ENCODE data around the gene BAIAP2.

BAIAP2 gene

DNA sequence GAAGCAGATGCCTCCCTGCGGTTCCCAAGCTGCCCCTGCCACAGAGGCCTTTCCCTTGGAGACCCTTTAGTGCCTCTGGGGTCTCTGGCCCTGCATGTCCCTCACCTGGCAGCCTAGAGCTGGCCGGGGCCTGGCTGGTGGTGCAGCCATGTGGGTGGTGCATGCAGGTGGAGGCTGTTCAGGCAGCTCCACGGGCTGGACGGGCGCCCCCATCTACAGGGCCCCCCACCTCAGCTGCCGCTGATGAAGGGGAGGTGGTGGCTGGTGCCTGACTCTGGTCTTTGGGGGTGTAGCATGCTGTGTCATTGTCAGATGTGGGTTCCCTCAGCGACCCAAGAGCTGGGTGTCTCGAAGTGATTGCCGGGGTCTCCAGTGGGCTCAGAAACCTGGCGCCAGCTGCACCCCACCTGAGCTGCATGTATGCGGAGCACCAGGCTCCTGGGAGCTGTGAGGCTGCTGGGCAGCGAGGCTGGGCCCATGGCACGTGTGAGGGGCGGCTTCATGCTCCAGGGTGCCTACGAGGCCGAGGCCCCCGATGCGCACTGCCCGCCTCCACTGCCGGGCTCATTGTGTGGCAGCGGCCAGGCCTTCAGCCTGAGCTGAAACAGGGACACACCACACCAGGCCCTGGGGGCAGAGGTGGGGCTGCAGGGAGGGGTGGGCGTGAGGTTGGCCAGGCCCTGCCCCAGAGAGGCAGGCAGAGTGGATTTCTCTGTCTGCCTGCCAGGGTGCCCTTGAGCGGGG lies 57.0 kb downstream of the BAIAP2 start:
- no peak for DNase-seq

GRCh38 chr17:81092518-81093095 lies 57.7 kb downstream of the BAIAP2 start:
- no peak for DNase-seq

DNA sequence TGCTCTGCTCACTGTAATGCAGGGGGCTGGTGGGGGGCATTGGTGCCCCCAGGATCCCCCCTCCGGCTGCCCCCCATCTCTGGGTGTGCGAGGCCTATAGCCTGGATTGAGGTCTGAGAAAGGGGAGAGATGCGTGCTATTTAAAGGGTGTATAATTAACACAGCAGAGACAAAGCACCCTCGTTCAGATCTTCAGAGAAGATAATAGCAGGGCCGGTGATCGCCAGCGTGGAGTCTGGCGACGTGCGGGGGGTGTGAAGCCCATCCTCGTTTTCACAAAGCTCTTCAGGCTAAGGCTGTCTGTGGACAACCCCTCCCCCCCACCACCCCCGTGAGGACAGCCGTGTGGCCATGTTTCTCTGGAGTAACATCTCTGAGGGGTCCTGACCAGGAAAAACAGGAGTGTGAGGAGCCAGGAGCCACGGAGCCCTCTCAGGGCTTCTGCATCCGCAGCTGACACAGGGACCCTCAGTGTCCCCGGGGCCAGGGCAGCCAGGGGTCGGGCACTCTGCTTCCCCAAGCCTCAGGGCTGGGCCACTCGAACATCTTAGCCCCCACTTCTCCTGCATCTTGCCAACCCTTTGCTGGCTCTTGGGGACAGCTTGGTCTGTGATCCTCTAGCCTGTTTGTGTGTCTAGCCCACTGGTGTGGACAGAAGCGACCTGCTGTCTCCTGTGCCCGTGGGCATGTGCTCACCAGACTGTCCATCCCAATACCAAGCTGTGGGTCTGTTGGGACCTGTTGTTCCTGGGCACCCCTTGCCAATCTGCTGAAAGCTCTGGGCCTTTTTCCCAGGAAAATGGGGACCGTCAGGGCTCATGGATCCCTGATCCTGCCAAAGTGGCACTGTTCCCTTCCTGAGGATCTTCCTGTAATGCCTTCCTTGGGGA lies 58.9 kb downstream of the BAIAP2 start:
- no peak for DNase-seq

DNA sequence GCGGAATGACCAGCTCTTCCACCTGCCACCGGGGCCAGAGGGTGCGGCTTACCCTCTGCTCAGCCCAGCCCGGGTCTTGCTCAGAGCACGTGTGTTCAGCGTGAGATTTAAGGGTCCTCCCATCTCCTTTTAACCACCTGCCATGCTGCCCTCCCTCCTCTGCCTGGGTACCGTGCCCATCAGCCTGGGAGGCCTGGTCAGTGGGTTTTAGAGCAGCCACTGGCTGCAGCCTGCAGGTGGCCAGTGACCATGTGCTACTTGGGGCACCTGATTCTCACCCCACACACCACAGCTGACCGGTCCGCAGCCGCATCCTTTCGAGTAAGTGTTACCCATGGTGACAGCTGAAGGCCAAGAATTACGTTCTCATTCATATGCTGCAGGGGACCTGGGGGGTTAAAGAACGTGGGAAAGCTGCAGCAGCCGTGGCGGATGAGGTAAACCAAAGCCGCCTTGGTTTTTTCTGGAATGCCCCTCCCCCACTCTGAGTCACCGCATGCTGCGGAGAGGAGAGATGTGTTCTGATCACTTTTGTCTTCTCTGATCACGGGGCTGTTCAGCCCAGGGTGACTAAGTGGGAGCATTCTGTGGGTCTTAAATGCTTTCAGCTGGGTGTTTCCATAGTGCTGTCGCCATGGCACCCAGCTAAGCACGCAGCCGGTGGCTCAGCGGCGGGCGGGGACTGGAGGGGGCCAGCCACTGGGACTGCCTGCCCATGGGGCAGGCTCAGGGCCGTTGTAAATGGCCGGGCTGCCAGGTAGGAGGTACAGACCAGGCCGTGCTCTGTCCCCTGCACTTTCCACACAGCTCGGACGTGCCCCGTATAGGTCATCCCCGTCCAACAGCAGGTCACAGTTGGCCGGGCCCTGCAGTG lies 59.8 kb downstream of the BAIAP2 start:
- DNase-seq = peak; percentile 99

DNA sequence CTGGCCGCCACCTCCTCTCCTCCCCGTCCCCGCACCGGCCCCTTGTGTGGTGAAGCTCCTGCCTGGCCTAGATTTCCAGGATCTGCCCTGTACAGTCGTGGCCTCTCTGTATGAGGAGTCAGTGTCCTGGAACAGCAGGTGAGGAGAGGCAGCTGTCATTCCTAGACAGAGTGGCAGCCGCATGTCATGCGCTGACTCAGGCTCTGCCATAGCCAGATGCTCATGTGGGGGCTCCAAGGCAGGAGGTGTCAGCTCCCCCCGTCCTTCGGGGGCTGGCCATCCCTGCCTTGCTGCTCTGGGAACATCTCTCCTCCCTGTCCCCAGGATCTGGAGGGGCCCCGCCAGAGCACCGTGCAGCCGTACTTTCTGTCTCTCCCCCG lies 60.4 kb downstream of the BAIAP2 start:
- no peak for DNase-seq

DNA sequence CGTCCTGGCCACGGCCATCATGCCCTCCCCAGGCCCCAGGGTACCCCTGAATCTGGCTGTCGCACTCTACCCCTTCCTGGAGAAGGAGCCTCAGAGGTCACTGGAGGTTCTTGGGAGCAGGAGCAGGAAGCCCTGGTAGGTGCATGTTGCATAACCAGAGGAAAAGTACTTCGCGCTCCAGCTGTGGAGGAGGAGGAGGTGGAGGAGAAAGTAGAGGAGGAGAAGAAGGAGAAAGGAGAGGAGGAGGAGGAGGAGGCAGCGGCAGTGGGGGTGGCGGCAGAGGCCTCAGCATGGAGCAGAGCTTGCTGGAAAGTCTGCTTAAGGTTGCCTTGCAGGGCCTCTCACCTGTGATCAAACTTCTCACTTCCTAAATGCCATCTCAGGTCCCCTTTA lies 61.8 kb downstream of the BAIAP2 start:
- DNase-seq = no peak

- DNase-seq = peak; percentile 78
These were observed 62.4 kb downstream of the BAIAP2 start for GRCh38 chr17:81097134-81097942.

- DNase-seq = no peak
These were observed 63.0 kb downstream of the BAIAP2 start for GRCh38 chr17:81097943-81098308.

GRCh38 chr17:81099888-81100287 lies 64.9 kb downstream of the BAIAP2 start:
- DNase-seq = no peak

- DNase-seq = no peak
These were observed 65.7 kb downstream of the BAIAP2 start for GRCh38 chr17:81100668-81101067.

DNA sequence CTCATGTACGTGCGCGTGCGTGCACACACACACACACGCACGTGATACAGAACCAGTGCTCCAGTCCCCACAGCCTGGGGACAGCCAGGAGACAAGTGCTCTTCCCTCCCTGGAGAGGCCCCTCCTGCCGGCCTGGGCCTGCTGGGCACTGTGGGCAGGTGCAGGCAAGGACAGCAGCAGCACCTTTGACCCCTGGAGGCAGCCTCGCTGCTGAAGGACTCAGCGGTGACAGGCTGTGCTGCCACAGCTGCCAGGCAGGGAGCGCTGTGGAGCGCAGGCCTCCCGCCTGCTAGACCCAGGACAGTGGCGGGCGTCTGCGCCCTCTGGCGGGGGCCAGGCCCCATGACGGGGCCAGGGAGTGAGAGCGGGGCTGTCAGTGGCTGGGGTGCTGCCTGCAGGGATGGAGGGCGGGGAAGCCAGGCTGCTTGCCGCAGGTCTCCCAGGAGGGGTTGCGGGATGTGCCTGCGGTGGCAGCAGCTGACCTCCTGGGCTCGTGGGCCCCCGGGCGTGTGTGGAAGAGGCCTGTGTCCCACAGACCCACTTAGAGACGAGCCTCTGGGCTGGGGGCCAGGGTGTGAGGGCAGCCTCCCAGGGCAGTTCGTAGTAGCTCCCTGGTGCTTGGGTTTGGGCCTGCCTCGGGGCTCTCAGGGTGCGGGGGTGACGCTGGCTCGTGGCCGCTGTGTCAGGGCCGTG lies 66.8 kb downstream of the BAIAP2 start:
- DNase-seq = peak; percentile 71

- no peak for DNase-seq
These were observed 67.4 kb downstream of the BAIAP2 start for GRCh38 chr17:81102352-81102751.

DNA sequence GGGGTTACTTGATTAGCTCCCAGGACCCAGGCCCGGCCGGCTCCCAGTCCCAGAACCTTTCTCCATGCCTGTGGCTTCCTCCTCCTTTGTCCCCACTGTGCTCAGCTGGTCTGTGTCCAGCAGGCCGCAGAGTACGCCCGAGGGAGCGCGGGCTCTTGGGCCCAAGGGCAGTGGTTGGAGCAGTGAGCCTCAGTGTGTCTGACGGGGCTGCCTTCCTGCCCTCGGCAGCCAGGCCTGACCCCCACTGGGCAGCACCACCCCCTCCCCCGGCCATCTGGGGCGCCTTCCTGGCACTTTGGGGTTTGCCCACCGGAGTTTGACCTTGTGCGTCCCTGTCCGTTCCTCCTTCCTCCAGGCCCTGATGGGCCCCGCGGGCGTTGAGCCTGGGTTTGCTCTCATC lies 67.9 kb downstream of the BAIAP2 start:
- no peak for DNase-seq

DNA sequence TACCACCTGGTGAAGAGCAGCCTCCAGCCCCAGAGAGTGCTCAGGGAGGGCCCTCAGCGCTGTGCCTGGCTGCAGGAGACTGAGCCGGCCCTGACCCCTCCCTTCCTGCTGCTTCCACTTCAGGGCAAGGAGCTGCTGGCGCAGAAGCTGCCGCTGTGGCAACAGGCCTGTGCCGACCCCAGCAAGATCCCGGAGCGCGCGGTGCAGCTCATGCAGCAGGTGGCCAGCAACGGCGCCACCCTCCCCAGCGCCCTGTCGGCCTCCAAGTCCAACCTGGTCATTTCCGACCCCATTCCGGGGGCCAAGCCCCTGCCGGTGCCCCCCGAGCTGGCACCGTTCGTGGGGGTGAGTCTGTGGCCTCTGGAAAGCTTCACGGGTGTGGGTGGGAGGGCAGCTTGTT lies 68.4 kb downstream of the BAIAP2 start:
- DNase-seq = no peak

GRCh38 chr17:81106716-81107115 lies 71.8 kb downstream of the BAIAP2 start:
- DNase-seq = no peak

DNA sequence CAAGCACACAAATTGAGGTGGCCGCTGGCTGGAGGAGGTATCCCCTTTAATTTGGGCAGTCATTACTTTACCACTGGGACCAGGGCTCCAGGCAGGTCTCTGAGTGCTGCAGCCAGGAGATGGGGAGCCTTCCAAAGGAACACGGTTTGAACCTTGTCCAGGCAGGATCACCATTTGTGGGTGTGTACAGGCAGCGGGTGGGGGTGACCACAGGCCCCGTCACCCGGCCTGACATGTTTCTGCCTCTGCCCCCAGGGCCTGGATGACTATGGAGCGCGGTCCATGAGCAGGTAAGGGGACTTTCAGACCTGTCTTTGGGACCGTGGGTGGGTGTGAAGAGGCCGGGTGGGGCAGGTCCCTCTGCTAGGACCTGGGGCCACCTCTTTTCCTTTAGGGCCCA lies 73.3 kb downstream of the BAIAP2 start:
- no peak for DNase-seq

GRCh38 chr17:81109957-81110356 lies 75.0 kb downstream of the BAIAP2 start:
- no peak for DNase-seq

DNA sequence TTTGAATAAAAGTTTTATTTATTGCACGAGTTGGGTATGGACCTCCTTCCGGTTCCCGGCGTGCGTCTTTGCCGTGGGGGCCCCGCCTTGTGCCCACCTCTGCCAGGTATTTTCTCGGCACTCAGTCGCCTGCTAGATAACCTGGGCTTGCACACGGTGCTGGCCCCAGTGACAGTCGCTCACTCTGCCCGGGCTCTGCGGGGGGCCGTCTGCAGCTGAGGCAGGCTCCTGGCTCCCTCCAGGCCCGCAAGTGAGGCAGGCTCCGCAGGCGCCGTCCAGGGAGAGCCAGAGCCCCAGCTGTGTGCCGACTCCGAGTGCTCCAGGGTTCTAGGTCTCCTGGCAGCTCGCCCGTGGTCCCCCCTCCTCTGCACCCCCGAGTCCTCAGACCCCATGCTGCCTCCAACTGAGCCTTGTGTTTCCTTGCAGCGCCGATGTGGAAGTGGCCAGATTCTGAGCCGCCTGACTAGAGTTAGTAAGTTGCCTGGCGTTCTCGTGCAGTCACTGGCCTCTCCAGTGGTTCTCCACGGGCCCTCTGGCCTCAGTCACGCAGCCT lies 75.6 kb downstream of the BAIAP2 start:
- no peak for DNase-seq

DNA sequence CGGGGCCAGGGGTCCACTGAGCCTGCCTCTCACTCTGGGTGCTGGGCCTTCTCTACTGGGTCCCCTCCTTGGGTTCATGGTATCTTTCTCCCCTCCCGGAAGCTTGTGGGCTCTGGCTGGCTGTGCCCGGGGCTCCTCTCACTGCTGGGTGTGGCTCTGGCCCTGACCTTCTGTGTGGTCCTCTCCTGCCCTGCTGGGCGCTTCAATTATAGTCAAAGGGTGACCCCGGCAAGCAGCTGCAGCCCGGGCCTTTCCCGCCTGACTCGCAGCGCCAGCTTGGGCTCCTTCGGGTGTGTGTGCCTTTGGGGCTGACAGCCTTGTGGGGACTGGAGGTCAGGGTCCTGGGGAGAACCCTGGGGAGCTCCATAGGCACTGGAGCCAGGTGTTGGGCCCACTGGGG lies 76.1 kb downstream of the BAIAP2 start:
- DNase-seq = no peak

DNA sequence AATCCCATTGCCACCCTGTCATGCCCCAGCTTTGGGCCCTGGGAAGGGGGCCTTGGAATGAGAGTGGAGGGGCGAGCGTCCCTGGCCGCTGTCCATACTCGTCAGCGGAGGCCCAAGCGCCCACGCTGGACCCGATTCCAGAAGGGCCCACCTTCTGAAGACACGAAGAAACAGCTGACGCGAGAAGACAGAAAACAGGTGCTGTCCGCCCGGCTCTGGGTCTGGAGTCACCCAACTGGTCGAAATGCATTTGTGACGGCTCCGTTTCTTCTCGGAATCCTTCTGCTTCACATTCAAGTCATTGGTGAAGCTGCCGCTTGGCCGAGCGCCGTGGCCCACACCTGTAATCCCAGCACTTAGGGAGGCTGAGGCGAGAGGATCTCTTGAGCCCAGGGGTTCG lies 77.5 kb downstream of the BAIAP2 start:
- DNase-seq = no peak

- DNase-seq = no peak
These were observed 78.3 kb downstream of the BAIAP2 start for GRCh38 chr17:81113158-81113724.
